HG02571 (cell line): ENCODE measurements around the gene ANKRD49.

Source experiments
- ATAC-seq: cut with Tn5 transposase; IDR thresholded peaks from one replicate; pipeline ENCODE4 v1.9.1; 2021; ENCODE audit warnings: mild to moderate bottlenecking, moderate library complexity; ENCODE audit not compliant: unreplicated experiment

ANKRD49 gene

GRCh38 chr11:94493281-94494125, at the start of gene ANKRD49, which contains the start of gene MRE11:
Gene ANKRD49, plus strand, starts transcription at chr11:94493984. Its CDS starts 2,710 bp downstream, at chr11:94496694.
Gene MRE11, minus strand, starts transcription at chr11:94493844. Its CDS starts 1,043 bp downstream, at chr11:94492801.
- ATAC-seq: peak; percentile 100

- no peak for ATAC-seq
Observed at GRCh38 chr11:94445641-94446040, 48.1 kb upstream of the ANKRD49 start.

- no peak for ATAC-seq
Observed at GRCh38 chr11:94447149-94447548, 46.6 kb upstream of the ANKRD49 start.

- ATAC-seq: no peak
Observed at GRCh38 chr11:94449029-94449428, 44.8 kb upstream of the ANKRD49 start.

- ATAC-seq: no peak
Observed at GRCh38 chr11:94449437-94449836, 44.3 kb upstream of the ANKRD49 start.

- ATAC-seq: no peak
Observed at GRCh38 chr11:94450048-94450447, 43.7 kb upstream of the ANKRD49 start.

GRCh38 chr11:94452988-94453387, 40.8 kb upstream of the ANKRD49 start:
- ATAC-seq: no peak

- no peak for ATAC-seq
Observed at GRCh38 chr11:94454301-94454700, 39.5 kb upstream of the ANKRD49 start.

- no peak for ATAC-seq
Observed at GRCh38 chr11:94455861-94456260, 37.9 kb upstream of the ANKRD49 start.

- no peak for ATAC-seq
Observed at GRCh38 chr11:94457118-94458029, 36.4 kb upstream of the ANKRD49 start.

- no peak for ATAC-seq
Observed at GRCh38 chr11:94459576-94459975, 34.2 kb upstream of the ANKRD49 start.

- peak; percentile 76 for ATAC-seq
Observed at GRCh38 chr11:94469416-94469815, 24.4 kb upstream of the ANKRD49 start.

GRCh38 chr11:94472916-94473799, 20.6 kb upstream of the ANKRD49 start:
- ATAC-seq: peak; percentile 92

- no peak for ATAC-seq
Observed at GRCh38 chr11:94477624-94478023, 16.2 kb upstream of the ANKRD49 start.

- no peak for ATAC-seq
Observed at GRCh38 chr11:94481342-94481741, 12.4 kb upstream of the ANKRD49 start.

- ATAC-seq: no peak
Observed at GRCh38 chr11:94486068-94486467, 7.7 kb upstream of the ANKRD49 start.

GRCh38 chr11:94494126-94494680, 419 bp downstream of the ANKRD49 start:
- peak; percentile 57 for ATAC-seq

GRCh38 chr11:94500181-94500580, 6.4 kb downstream of the ANKRD49 start:
- no peak for ATAC-seq

GRCh38 chr11:94501522-94501921, 7.7 kb downstream of the ANKRD49 start:
- no peak for ATAC-seq

- ATAC-seq: no peak
Observed at GRCh38 chr11:94504689-94505293, 11.0 kb downstream of the ANKRD49 start.
